Islet precursor cell (in vitro differentiated cells): ENCODE data around the gene SCNN1A.

ENCODE experiments used
- DNase-seq: peaks from one replicate; pipeline ENCODE4 v3.0.0-alpha.2; 2018

SCNN1A gene

DNA sequence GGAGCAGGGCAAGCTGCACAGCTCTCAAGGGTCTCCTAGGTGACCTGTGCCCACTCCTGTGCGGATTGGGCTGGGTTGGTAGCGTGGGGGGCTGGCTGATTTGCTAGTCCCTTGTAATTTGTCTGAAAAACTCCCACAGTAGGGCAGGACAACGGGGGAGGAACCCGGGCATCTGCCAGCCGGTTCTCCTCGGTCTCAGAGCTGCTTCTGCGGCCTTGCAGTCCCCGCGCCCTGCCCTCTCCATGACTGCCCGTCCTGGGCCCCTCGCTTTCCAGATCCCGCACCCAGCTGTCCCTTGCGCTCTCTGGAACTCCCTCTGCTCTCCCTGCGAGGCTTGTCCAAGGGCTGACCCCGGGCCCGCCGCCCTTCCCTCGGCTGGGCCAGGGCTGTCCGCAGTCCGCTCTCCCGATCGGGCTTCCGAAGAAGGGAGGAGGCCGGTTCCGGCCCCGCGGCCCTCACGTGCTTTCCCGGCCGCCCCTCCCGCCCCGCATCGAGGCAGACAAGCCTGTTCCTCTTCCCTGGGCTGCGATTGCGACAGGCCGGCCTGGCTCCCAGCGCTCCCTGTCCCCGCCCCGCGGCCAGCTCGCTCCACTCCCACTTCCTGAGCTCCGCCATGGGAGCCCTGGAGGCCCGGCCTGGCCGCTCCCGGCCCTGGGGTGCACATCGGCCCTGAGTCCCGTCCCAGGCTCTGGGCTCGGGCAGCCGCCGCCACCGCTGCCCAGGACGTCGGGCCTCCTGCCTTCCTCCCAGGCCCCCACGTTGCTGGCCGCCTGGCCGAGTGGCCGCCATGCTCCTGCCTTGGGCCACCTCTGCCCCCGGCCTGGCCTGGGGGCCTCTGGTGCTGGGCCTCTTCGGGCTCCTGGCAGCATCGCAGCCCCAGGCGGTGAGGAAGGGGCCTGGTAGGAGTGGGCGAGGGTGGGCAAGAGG, 8.5 kb upstream of the SCNN1A start, which contains the start of gene LTBR:
Gene LTBR, plus strand, starts transcription at position 591 of the 927 bp plus-strand sequence. Its CDS starts 197 bp downstream, at position 788.
- peak; percentile 96 for DNase-seq

DNA sequence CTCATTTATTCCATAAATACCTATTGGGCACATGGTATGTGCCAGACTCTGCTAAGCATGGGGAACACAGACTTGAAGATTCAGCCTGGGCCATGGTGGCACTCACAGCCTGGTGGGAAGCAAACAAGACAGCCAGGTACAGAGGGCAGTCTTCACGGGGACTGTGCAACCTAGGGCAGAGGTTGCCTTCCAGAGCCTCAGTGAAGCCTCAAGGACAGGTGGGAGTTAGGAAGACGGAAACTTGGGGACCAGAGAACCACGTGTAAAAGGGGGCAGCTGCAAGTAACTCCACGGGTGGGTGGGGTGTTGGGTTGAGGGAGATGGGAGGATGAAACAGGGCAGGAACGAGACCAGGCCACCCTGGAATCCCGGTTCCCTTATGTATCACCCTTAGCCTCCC, 7.6 kb upstream of the SCNN1A start:
- DNase-seq: no peak

DNA sequence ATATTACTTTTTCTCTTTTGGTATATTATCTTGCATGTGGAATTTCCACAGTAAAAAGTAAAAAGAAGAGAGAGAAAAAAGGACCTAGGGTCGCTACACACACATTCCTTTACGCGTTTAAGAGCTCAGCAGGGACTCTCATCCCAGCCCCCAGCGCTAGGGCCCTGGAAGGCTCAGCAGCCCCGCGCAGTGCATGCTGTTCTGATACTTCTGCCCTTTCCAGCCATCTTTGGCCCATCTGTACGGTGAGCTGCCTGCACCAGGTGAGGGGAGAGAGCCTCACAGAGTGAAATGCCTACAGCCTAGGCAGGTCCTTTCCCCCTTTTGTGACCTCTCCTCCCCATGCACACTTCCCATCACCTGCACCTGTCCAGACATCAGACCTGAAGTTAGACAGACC, 7.0 kb upstream of the SCNN1A start:
- no peak for DNase-seq

DNA sequence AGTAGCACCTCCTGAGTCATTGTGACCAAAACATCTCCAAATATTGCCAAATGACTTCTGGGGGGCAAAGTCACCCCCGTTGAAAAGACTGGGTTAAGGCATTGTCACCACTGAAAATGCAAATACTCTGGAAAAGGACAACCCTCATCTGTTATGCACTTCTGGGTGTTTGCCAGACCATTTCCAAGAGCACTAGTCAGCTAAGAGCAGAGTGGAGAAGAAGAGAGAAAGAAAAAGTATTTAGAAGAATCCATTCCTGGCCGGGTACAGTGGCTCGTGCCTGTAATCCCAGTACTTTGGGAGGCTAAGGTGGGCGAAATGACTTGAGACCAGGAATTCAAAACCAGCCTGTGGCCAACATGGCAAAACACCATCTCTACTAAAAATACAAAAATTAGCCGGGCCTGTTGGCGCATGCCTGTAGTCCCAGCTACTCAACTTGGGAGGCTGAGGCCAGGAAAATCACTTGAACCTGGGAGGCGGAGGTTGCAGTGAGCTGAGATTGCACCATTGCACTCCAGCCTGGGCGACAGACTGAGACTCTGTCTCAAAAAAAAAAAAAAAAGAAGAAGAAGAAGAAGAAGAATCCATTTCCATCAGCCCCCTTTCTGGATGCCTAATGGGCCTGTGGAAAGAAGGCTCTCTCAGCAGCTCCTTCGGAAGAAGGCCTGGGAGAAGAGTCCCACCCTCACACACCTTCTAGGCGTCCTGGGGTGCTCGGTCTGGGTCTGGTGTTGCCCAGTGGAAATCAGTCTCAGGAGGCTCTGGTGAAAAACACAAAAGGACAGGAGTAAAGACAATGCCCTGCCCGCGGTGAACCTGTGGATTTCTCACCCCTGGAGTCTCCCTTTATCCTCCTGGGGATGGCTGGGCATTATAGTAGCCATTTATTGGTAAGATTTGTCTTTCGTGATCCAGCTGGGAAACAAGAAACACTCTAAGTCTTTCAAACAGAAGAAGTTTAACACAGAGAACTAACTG, 5.1 kb upstream of the SCNN1A start:
- no peak for DNase-seq

DNA sequence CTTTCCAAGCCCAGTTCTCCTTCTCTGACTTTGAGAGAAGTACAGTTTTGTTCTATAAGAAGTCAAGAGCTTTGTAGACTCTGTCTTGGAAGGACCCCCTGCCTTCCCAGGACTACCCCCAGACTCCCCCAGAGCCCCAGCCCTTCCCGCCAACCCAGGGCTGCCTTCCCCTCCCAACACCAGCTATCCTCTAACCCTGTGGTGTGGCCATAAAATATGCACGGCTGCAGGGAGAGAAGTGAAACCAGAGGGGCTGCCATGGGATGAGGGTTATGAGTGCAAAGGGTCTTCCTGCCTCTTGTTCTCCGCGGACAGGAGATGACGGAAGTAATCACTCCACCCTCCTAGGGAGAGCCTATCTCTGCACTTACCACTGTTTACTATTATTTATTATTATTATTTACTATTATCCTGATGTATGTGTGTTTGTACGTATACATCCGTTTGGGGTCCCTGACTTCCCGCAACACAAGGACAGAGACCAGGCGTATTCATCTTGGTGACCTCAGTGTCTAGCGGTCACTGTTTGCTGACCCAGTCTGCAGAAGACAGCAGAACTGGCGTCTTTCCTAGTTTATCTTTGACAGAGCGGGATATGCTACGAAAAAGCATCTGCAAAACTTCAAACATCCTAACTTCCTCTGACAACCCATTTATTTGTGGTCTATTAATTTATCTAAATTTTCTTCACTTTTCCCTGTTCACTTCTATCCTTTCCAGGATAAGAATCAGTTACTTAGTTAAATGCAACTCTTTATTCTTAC, 3.5 kb upstream of the SCNN1A start:
- DNase-seq: peak; percentile 41

DNA sequence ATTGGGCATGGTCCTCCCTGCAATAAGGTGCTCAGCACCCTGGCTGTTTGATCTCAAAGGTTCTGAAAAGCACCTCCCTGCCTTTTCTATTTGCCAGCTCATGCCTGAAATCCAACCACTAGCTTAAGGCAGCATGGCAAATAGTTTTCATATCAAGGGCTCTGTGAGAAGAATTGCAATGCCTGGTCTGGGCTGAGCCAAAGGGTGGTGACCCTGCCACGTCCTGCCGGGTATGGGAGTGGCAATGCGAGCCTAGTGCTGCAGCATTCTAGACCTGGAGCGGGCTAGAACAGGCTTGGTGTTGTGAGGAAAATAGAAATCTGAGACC, 2.3 kb upstream of the SCNN1A start:
- DNase-seq: no peak

DNA sequence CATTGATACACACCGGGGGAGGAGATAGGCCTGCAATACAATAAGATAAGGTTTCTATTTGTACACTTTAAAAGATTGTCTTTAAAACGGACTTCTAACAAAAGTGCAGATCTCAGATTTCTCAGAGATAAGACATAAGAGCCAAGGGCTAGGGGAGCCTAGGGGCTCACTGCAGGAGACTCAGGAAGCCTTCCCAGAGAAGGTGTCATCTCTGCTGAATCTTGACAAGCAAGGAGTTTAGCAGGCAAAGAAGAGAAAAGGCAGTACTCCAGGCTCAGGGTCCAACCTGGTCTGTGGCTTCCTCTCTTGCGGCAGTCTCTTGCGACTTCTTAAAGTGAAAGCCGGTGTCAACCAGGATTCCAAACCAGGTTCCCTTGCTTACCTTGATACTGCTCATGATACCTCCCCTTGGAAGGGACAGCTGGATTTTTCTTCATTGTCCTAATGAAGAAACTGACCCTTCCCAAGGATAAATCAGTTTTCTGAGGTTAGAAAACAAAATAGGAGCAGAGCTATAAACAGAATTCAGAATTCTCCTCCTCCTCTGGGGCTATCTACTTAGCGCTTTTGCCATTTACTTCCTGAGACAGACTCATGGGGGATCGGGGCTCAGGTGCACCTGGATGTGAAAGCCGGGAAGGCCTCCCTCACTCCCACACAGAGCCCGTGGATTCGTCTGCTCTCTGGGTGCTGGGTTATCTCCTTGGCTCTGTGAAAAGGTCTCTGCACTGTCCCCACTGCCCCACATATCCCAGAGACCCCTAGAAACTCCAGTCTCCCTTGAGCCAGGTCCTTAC, 1.7 kb upstream of the SCNN1A start:
- peak; percentile 44 for DNase-seq

DNA sequence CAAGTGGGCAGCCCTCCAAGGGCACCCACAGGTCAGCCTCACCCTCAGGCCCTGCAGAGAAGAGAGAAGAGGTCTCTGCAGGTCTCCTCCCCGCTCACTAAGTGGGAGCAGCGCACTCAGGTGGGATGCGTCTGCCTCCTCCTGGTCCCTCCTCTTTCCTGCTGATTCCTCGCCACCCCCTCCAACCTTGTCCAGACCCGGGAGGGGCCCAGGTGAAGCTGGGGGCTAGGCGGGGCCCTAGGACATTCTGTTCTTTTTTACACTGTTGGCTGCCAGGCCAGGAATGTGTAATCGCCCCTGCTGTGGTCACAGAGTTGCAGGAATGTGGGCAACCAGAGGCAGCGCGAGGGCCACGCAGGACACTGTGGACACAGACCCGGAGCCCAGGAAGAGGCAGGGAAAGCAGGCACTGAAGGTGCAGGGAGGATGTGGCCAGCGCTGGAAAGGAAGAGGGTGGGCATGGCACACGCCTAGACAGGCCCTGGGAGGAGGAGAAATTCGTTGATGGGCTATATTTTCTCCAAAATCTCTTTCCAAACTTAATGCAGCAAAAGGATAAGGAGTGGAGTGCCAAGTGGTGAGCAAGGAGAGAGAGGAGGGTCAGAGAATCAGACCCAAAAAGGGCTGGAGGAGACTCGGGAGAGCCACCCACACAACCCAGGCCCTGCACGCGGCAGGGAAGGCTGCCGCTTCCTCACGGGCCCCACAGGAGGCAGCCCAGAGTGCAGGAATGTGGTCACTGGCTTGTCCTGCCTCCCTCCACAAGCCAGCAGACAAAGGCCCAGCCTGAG, 911 bp upstream of the SCNN1A start:
- DNase-seq: peak; percentile 91

DNA sequence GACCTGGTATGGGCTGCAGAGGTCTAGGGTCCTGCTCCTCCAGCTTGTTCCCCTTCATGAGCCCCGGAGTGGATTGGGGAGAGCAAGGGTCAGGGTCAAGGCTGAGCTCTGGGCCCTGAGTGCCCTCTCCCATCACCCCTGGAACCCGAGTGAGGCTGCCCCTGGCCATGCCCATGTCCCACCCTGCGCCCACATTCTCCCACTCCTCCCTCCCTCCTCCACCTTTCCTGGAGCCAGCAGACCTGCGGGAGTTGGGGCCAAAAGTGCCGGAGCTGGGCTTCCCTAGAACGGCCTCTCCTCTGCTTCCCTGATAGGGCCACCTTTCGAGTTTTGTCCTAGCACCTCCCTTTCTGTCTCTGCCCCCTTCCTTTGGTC, 590 bp downstream of the SCNN1A start:
- DNase-seq: no peak

DNA sequence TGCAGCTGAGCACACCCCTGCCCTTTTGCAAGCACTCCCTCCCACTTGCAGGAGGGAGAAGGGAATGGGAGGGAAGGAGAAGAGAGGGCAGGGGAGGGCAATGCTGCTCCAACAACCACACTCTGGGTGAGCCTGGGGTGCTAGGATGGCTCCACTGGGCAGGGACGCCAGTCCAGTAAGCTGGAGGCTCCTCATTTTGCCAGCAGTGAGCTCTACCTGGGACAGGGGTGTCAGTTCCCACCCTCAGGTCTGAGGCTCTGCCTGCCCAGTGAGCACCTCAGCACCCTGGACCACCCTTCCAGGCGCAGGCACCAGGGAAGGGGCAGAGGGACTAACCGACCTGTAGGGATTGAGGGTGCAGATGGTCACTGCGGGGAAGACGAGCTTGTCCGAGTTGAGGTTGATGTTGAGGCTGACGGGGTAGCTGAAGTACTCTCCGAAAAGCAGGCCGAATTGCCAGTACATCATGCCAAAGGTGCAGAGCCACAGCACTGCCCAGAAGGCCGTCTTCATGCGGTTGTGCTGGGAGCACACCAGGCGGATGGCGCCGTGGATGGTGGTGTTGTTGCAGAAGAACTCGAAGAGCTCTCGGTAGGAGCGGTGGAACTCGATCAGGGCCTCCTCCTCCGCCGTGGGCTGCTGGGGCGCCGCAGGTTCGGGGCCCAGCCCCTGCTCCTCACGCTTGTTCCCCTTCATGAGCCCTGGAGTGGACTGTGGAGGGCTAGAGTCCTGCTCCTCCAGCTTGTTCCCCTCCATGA, 1.2 kb downstream of the SCNN1A start:
- DNase-seq: peak; percentile 72

DNA sequence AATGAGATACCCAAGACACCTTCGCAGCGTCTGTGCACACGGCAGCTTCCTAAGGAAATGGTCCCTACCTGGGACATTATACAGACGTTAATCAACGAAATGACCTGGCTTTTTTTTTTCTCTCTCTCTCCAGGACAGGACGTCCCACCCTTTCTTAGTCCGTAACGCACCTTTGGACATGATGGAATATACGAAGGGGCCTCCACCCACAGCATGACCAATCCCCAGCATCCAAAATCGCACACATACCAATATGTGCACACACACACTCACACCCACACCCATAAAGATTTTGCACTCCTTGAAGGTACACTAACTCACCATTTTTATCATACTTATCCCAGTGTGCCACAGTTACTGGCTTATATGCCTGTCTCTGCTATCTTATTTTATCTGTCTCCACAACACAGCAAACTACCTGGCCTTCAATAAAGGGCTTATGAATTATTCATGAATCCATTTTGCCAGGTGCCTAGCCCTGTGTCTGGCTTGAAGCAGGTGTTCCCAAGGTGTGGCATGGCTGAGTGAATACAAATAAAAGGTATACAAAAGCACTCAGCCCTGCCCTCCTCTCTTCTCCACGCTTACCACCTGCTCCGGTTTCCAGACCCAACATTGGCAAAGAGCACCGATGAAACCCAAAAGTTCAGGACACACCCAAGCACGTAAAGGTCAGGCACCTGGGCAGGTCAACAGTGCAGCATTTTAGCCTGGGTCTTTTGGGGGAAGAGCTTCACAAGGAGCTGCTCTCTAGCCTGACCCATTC, 2.2 kb downstream of the SCNN1A start:
- DNase-seq: no peak

DNA sequence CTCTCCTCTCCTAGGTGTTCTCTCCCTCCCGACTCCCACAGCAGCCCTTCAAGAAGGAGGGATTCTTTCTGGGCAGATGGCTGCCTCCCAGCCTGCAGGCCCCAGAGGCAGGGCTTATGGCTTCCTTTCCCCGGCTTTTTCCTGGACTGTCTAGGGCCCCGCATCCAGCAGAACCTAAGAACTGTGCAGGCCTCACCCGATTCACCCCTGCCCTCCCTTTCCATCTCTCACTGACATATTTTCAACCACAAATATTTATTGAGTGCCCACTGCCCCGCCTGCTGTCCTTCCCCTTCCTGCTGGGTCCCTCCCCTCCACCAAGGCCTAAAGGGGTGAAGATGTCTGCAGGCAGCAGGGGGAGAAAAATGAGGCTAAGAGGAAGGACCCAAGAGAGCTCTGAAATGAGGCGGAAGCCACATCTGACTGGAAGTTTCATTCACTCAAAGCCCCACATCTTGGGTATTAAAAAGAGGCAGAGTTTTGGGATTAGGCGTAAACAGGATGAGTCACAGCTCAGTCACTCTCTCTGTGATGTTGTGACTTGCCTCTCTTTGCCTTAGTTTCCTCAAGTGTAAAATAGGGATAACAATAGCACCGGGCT, 2.9 kb downstream of the SCNN1A start:
- peak; percentile 96 for DNase-seq

DNA sequence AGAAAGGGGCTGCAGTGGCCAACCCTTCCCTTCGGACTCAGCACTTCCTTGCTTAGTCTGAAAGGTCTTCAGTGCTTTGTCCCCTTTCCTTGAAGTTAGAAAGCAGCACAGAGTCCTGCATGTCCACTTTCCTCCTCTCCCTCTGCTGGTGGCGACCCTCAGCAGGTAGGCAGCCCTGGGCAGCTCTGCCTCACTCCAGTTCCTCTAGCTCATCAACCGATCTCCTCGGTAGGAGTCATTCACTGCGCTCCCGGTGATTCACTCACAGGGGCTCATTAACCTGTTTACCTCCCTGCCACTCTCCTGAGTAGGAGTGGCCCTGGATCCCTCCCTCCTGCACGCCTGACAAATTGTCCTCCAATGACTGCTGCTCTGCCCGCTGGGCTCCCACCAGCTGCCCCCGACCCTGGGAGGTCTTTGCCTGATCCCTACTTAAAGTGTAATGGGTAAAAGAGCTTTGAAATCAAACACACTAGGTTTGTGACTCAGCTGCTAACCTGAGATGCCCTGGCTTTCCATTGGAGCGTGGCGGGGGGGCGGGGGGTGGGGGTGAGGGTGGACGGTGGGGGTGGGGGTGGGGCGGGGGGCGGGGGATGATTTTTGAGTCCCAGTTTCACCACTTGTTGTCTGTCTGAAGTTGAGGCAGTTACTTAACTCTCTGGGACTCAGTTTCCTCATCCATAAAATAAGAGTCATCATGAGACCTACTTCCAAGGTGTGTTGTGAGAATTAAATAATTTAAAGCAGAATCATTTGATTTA, 4.2 kb downstream of the SCNN1A start:
- DNase-seq: peak; percentile 100

DNA sequence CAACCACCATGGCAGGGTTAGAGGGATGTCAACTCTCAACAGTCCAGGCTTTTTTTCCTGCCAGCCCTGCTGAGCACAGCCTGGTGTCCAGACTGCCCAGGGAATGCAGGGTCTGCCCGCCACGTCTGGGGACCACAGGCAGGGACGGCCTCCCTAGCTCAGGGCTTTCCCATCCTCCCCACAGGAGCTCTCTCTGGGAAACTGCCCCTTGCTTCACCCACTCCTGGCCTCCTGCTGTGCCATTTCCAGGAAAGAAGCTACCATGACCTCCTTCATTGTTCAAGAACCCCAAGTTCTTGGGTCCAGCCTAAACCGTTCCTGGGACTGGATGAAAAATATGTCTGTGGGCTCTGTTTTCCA, 4.8 kb downstream of the SCNN1A start:
- DNase-seq: no peak

DNA sequence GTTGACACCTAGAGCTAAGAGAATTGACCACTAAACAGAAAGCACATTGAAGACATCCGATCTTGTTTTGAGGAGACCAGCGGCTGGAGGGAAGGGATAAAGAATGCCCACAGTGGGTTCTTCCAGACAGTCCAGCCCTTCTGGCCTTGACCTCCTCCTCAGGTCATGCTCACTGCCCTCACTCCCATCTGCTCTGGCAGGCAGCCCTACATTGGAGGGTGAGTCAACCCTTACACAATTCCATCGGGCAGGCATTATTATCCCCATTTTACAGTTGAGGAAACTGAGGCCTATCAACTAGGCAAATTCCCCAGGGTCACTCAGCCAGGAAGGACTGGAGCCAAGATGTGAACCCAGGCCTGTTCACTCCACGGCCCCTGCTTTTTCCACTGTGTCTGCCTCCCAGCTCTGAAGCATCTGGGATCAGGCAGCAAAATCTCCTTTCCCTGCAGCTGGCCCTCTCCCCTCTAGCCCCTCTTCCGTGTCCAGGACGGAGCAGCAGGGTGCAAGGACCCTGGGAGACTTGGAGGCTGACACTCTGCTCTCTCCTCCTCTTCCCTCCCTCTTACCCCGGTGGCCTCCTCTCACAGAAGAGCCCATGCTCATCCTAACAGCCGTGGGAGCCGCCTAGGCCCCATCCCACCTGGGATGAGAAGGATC, 5.3 kb downstream of the SCNN1A start:
- DNase-seq: no peak

DNA sequence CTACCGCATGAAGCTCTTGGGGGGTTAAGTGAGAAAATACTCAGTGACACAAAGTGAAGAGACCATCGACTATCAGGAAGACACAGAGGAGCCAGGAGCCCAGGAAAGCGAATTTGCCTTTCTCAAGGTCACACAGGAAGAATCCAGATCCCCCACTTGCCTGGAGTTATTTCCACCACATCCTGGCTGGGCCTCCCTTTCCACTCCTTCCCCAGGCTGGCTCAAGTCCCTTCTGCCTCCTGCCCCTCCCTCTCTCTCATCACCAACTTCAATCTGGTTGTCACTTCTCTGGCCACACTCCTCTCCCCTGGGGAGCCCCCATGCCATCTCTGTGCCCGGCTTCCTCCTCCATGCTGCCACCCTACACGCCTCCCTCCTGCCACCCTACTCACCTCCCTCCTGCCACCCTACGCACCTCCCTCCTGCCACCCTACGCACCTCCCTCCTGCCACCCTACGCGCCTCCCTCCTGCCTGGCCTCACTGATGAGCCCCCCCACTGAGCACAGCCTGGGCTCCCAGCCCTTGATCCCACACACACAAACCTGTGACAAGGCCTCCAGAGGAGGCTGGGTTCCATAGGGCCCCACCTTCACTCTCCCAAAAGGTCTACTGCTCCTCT, 6.3 kb downstream of the SCNN1A start:
- peak; percentile 48 for DNase-seq
